Mesendoderm (in vitro differentiated cells): ENCODE data around the gene SLC46A3.

Experiments
- DNase-seq: peaks from one replicate; pipeline ENCODE4 v3.0.0; 2013
- H2AK5ac ChIP-seq: 2 replicates; pipeline ENCODE4 v1.6.1; 2013; ENCODE audit warnings: low read length, inconsistent platforms
- H2BK120ac ChIP-seq: 2 replicates; pipeline ENCODE4 v1.6.1; 2013; ENCODE audit warnings: low read depth, mild to moderate bottlenecking, low read length, moderate library complexity, mixed read lengths
- H2BK15ac ChIP-seq: replicated peaks from 2 replicates; pipeline ENCODE4 v1.6.1; 2013; ENCODE audit warnings: low read depth, mild to moderate bottlenecking, moderate library complexity
- H2BK5ac ChIP-seq: 2 replicates; pipeline ENCODE4 v1.6.1; 2013; ENCODE audit warnings: low read length, inconsistent platforms
- H3K18ac ChIP-seq: 2 replicates; pipeline ENCODE4 v1.6.1; 2013; ENCODE audit warnings: mild to moderate bottlenecking, low read length, mixed read lengths
- H3K23ac ChIP-seq: one replicate; pipeline ENCODE4 v1.6.1; 2013; ENCODE audit warnings: low read length
- H3K27ac ChIP-seq: 2 replicates; pipeline ENCODE4 v1.5.1; 2013; ENCODE audit warnings: low read depth, mild to moderate bottlenecking, inconsistent platforms, low read length, moderate library complexity
- H3K27me3 ChIP-seq: 2 replicates; pipeline ENCODE4 v1.6.1; 2013; ENCODE audit warnings: low read length, control low read depth, mild to moderate bottlenecking, inconsistent platforms; ENCODE audit not compliant: insufficient read depth, poor library complexity
- H3K36me3 ChIP-seq: 2 replicates; pipeline ENCODE4 v1.6.1; 2013; ENCODE audit warnings: low read length, inconsistent platforms; ENCODE audit not compliant: control insufficient read depth, insufficient read depth
- H3K4ac ChIP-seq: one replicate; pipeline ENCODE4 v1.6.1; 2013; ENCODE audit warnings: low read depth, mild to moderate bottlenecking, low read length, moderate library complexity
- H3K4me1 ChIP-seq: 2 replicates; pipeline ENCODE4 v1.6.1; 2013; ENCODE audit warnings: low read depth, low read length, inconsistent platforms; ENCODE audit not compliant: control insufficient read depth
- H3K4me2 ChIP-seq: 2 replicates; pipeline ENCODE4 v1.6.1; 2013; ENCODE audit warnings: low read length
- H3K4me3 ChIP-seq: 2 replicates; pipeline ENCODE4 v1.5.1; 2013; ENCODE audit warnings: mild to moderate bottlenecking, low read length
- H3K56ac ChIP-seq: one replicate; pipeline ENCODE4 v1.6.1; 2013; ENCODE audit warnings: low read length
- H3K79me1 ChIP-seq: 2 replicates; pipeline ENCODE4 v1.6.1; 2013; ENCODE audit warnings: low read length, inconsistent platforms
- H3K79me2 ChIP-seq: 2 replicates; pipeline ENCODE4 v1.6.1; 2013; ENCODE audit warnings: mild to moderate bottlenecking, low read length; ENCODE audit not compliant: control insufficient read depth, insufficient read depth
- H3K9ac ChIP-seq: 2 replicates; pipeline ENCODE4 v1.6.1; 2013; ENCODE audit warnings: low read length, inconsistent platforms
- H4K5ac ChIP-seq: one replicate; pipeline ENCODE4 v1.6.1; 2013; ENCODE audit warnings: low read length
- H4K8ac ChIP-seq: one replicate; pipeline ENCODE4 v1.6.1; 2013; ENCODE audit warnings: low read depth, mild to moderate bottlenecking, control low read depth, low read length, moderate library complexity
- WGBS: extraction: QIAGEN DNeasy Blood & Tissue Kit; methylation state at CpG from one replicate; pipeline ENCODE4 v1.1.7; 2013; ENCODE audit warnings: low lambda C conversion rate, missing lambda C conversion rate; ENCODE audit not compliant: insufficient coverage; ENCODE audit errors: extremely low coverage; 5-methylcytosine and 5-hydroxymethylcytosine counted together

SLC46A3 gene

DNA sequence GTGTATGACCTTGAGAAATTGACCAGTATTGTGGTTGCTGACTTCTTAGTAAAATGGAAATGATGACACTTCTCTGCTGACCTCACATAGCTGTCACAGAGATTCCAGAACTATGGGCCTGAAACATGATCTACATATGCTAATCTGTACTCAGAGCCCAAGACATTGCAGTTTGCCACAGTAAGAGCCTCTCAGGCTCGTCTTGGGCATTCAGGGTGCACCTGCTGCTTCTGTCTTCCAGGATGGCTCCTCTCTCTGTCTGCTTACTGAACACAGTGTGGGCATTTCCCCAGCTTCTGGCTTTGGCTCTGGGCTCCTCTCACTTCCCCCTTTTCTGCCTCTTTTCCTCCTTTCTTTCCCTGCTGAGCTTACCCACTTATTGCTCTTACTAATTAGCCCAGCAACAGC lies 22.3 kb upstream of the SLC46A3 start:
- DNase-seq: no peak
- H3K4me1 ChIP-seq: no peaks in the 10 kb centered on the region
- H4K8ac ChIP-seq: no peak overlapping the region
- no peak overlapping the region for H3K23ac ChIP-seq
- H3K18ac ChIP-seq: no peak overlapping the region
- H3K36me3 ChIP-seq: no peaks in the 10 kb centered on the region
- no peaks in the 10 kb centered on the region for H3K27me3 ChIP-seq
- H3K4me3 ChIP-seq: no peak overlapping the region
- H3K4me2 ChIP-seq: no peak overlapping the region
- no peak overlapping the region for H2BK5ac ChIP-seq
- H4K5ac ChIP-seq: no peak overlapping the region
- no peak overlapping the region for H3K56ac ChIP-seq
- H3K79me1 ChIP-seq: no peaks in the 10 kb centered on the region
- no peak overlapping the region for H2BK120ac ChIP-seq
- no peak overlapping the region for H3K9ac ChIP-seq
- no CpG with 5 or more reads among the region's 1 CpG for WGBS
- H3K27ac ChIP-seq: no peak overlapping the region
- no peaks in the 10 kb centered on the region for H3K79me2 ChIP-seq
- no peak overlapping the region for H3K4ac ChIP-seq
- H2AK5ac ChIP-seq: no peak overlapping the region
- no peak overlapping the region for H2BK15ac ChIP-seq

DNA sequence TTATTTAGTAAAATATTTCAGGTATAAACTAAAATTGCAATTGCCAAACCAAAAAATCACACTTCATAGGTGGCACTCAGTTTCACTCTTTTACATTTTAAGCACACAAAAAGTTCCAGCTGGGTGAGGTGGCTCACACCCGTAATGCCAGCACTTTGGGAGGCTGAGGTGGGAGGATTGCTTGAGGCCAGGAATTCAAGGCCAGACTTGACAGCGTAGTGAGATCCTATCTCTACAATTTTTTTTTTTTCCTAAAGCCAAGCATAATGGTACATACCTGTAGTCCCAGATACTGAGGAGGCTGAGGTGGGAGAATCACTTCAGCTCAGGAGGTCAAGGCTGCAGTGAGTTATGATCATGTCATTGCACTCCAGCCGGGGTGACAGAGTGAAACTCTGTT lies 20.6 kb upstream of the SLC46A3 start:
- H3K18ac ChIP-seq: no peak overlapping the region
- H3K79me2 ChIP-seq: no peaks in the 10 kb centered on the region
- no peaks in the 10 kb centered on the region for H3K36me3 ChIP-seq
- DNase-seq: no peak
- H3K23ac ChIP-seq: no peak overlapping the region
- no peak overlapping the region for H3K4ac ChIP-seq
- no peak overlapping the region for H3K4me3 ChIP-seq
- no peaks in the 10 kb centered on the region for H3K27me3 ChIP-seq
- H2BK120ac ChIP-seq: no peak overlapping the region
- H2BK15ac ChIP-seq: no peak overlapping the region
- no CpG with 5 or more reads among the region's 3 CpGs for WGBS
- H3K79me1 ChIP-seq: no peaks in the 10 kb centered on the region
- H3K4me1 ChIP-seq: no peaks in the 10 kb centered on the region
- no peak overlapping the region for H2BK5ac ChIP-seq
- no peak overlapping the region for H4K5ac ChIP-seq
- H4K8ac ChIP-seq: no peak overlapping the region
- no peak overlapping the region for H3K56ac ChIP-seq
- no peak overlapping the region for H3K4me2 ChIP-seq
- no peak overlapping the region for H3K27ac ChIP-seq
- H2AK5ac ChIP-seq: no peak overlapping the region
- no peak overlapping the region for H3K9ac ChIP-seq

DNA sequence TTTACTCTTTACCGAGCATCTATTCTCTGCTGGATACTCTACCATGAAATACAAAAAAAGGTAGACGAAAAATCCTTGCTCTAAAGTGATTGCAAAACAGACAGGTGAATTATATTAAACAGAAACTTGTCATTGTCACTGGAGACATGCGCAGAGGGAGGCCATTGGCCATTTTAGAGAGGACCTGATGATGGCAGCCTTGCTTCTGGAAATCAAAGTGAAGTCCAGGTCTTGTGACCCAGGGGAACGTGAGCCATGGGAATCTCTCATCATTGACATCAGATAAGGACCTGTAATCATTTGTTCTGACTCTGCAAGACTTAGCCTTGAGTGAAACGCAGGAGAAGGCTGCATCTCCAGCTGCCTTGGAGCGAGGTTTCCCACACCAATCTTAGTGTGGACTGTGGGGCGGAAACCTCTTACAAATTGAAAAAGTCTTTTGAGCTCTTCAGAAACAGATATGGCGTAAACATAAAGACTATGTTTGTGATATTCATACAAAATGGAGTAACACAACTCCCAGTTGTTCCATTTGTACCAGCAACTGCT lies 16.8 kb upstream of the SLC46A3 start:
- no peak overlapping the region for H3K9ac ChIP-seq
- no peak overlapping the region for H3K18ac ChIP-seq
- H2BK15ac ChIP-seq: no peak overlapping the region
- H3K36me3 ChIP-seq: no peaks in the 10 kb centered on the region
- no peak overlapping the region for H2BK120ac ChIP-seq
- no peak overlapping the region for H3K27ac ChIP-seq
- no peak overlapping the region for H3K4me3 ChIP-seq
- no peaks in the 10 kb centered on the region for H3K27me3 ChIP-seq
- H2AK5ac ChIP-seq: no peak overlapping the region
- no peaks in the 10 kb centered on the region for H3K79me2 ChIP-seq
- WGBS: no CpG with 5 or more reads among the region's 8 CpGs
- no peak overlapping the region for H3K4ac ChIP-seq
- H3K79me1 ChIP-seq: no peaks in the 10 kb centered on the region
- peak; percentile 59 for DNase-seq
- no peak overlapping the region for H2BK5ac ChIP-seq
- no peaks in the 10 kb centered on the region for H3K4me1 ChIP-seq
- no peak overlapping the region for H3K4me2 ChIP-seq
- no peak overlapping the region for H3K23ac ChIP-seq
- H3K56ac ChIP-seq: no peak overlapping the region
- H4K5ac ChIP-seq: no peak overlapping the region
- H4K8ac ChIP-seq: no peak overlapping the region

DNA sequence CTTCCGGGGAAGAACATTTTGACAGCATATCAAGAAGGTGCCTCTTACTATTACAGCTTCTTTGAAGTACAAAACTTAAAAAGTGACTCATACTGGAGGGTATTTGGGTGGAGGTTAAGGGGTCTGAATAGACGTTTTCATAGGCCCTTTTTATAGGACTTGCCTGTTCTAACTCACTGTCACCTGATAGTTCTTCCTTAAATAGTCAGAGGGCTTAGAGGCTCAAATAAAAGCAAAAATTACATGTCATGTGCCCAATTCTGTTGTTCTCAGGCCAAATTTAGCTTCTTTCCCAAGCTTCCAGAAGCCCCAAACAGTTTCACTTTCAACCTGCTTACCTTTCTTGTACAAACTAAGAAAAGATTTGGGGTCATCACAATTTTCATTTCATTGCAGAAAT lies 16.1 kb upstream of the SLC46A3 start:
- no peak overlapping the region for H4K8ac ChIP-seq
- no peak overlapping the region for H2BK15ac ChIP-seq
- H4K5ac ChIP-seq: no peak overlapping the region
- no peak overlapping the region for H2BK120ac ChIP-seq
- no peaks in the 10 kb centered on the region for H3K27me3 ChIP-seq
- no peak overlapping the region for H3K4ac ChIP-seq
- no peak overlapping the region for H3K4me2 ChIP-seq
- no peak overlapping the region for H2AK5ac ChIP-seq
- no peaks in the 10 kb centered on the region for H3K36me3 ChIP-seq
- no peaks in the 10 kb centered on the region for H3K79me2 ChIP-seq
- H3K27ac ChIP-seq: no peak overlapping the region
- H3K56ac ChIP-seq: no peak overlapping the region
- WGBS: no CpG with 5 or more reads among the region's 2 CpGs
- no peak overlapping the region for H3K4me3 ChIP-seq
- no peak overlapping the region for H3K9ac ChIP-seq
- no peaks in the 10 kb centered on the region for H3K79me1 ChIP-seq
- H2BK5ac ChIP-seq: no peak overlapping the region
- H3K23ac ChIP-seq: no peak overlapping the region
- no peak overlapping the region for H3K18ac ChIP-seq
- DNase-seq: no peak
- H3K4me1 ChIP-seq: no peaks in the 10 kb centered on the region

DNA sequence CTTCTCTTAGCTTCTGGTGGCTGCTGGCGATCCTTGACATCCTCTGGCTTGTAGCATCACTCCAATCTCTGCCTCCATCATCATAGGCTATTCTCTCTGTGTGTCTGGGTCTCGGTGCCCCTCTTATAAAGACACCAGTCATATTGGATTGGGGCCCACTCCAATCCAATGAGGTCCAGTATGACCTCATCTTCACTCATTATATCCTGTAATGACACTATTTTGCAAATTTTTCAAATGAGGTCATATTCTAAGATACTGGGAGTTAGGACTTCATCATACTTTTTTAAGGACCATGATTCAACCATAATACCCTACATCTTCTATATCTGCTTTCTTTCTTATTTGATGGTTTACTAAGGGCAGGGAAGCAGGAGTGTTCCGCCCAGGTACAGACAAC lies 12.0 kb upstream of the SLC46A3 start:
- Histone ChIP-seq H3K36me3 (no peaks in the 10 kb centered on the region), H3K56ac (no peak overlapping the region), H2BK120ac (no peak overlapping the region), H3K4me2 (no peak overlapping the region), H3K4me1 (no peaks in the 10 kb centered on the region), H3K23ac (no peak overlapping the region), H3K18ac (no peak overlapping the region), H3K79me1 (no peaks in the 10 kb centered on the region), H2BK5ac (no peak overlapping the region), H2BK15ac (no peak overlapping the region), H3K27ac (no peak overlapping the region), H3K79me2 (no peaks in the 10 kb centered on the region), H2AK5ac (no peak overlapping the region), H3K27me3 (no peaks in the 10 kb centered on the region), H3K4ac (no peak overlapping the region), H4K8ac (no peak overlapping the region), H4K5ac (no peak overlapping the region), H3K9ac (no peak overlapping the region), H3K4me3 (no peak overlapping the region)
- WGBS: no CpG with 5 or more reads among the region's 3 CpGs
- DNase-seq: no peak

DNA sequence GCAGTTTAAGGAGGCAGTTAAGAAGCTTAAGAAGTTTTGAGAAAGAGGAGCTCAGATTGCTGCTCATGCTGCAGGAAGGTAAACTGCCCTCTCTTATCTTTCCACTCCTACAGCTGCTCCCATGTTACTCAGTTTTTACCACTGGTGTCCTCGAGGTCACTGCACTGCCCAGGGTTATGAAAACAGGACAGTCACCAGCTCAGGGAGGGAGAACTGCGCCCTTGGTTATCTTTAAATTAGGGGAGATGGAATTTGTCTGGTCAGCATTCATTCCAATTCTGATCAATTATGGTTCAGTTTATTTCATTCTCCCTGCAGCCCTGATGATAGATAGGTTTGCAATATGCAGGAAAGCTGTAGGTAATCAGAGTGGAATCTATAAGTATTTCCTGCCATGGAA lies 10.8 kb upstream of the SLC46A3 start:
- H3K36me3 ChIP-seq: no peaks in the 10 kb centered on the region
- no peak overlapping the region for H2BK15ac ChIP-seq
- H3K23ac ChIP-seq: no peak overlapping the region
- H2AK5ac ChIP-seq: no peak overlapping the region
- no peak for DNase-seq
- no peak overlapping the region for H3K4ac ChIP-seq
- no peak overlapping the region for H3K56ac ChIP-seq
- no peak overlapping the region for H3K4me2 ChIP-seq
- no peak overlapping the region for H3K4me3 ChIP-seq
- no peak overlapping the region for H4K5ac ChIP-seq
- no peaks in the 10 kb centered on the region for H3K79me1 ChIP-seq
- H3K9ac ChIP-seq: no peak overlapping the region
- no peak overlapping the region for H2BK120ac ChIP-seq
- no peaks in the 10 kb centered on the region for H3K79me2 ChIP-seq
- H3K27me3 ChIP-seq: no peaks in the 10 kb centered on the region
- WGBS: no CpG with 5 or more reads among the region's 2 CpGs
- H4K8ac ChIP-seq: no peak overlapping the region
- no peak overlapping the region for H3K27ac ChIP-seq
- H3K18ac ChIP-seq: no peak overlapping the region
- H2BK5ac ChIP-seq: no peak overlapping the region
- H3K4me1 ChIP-seq: no peaks in the 10 kb centered on the region
